Umbilical cord (tissue), 2 donors: ENCODE measurements around the gene STRA6. TPM values are rescaled to one million over a fixed set of nuclear protein-coding genes. Genes with fewer than 3 reads are reported as not detected.

Experiments used
- DNase-seq: peaks from one replicate; pipeline ENCODE4 v3.0.0-alpha.2; 2015; ENCODE audit warnings: low spot score
- total RNA-seq: library from RNA; depleted of rRNA; stranded (reverse); fragments of >200 nt; gene quantifications from one replicate; pipeline ENCODE4 v1.2.3, GENCODE V29; 2014; ENCODE audit warnings: low replicate concordance; ENCODE audit not compliant: insufficient read depth

Gene STRA6
- total RNA-seq, 1 donor from 2014 or later, result 35.6 TPM

DNA sequence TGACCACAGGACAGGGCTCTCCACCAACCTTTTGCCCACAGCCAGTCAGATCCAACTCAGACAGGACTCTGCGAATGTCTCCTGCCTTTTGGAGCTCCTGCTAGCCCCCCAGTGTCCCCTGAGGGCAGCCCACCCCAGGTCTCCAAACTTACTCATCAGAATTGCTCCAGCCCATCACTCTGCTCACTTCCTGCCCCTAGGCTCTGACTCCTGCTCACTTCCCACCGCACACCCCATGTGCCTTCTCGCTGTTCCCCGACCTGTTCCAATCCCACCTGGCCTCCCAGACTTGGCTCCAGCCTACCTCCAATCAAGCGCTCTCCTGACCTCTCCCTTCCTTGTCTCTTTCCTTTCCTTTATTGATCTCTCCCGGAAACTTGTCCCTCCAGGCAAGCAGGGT lies 5.9 kb upstream of the STRA6 start:
- DNase-seq, result no peak

DNA sequence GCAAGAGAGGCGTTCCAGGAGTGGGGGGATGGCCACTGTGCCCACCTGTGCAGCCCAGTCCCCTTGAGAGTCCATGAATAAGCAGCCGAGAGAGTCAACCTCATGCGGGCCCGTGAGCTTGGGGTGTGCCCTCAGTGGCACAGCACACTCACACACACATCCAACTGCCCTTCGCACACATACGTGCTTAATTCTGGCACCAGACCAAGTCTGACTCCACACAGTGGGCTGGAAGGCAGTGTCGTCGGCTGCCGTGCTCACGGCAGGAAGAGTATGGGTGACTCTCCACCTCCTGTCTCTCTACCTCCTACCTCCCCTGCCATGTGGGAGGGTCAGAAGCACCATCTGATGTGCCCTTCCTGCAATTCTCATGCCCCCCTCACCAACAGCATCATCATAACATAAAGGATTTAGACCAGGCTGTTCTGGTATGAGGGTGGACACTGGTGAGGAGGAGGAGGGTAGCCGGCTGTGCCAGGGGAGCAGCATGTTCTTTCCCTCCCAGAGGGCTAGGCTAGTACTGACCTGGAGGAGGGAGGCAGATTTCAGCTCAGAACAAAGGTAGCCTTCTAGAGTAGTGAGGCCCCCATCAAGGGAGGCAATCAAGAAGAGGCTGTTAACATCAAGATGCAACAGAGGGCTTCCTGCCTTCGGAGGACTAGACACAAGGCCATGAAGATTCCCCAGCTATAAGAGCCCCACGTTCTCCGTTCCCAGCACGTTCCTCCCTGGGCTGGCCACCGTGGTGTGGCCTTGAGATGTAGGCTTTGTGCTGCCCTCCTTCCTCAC lies 5.3 kb upstream of the STRA6 start:
- no peak for DNase-seq

DNA sequence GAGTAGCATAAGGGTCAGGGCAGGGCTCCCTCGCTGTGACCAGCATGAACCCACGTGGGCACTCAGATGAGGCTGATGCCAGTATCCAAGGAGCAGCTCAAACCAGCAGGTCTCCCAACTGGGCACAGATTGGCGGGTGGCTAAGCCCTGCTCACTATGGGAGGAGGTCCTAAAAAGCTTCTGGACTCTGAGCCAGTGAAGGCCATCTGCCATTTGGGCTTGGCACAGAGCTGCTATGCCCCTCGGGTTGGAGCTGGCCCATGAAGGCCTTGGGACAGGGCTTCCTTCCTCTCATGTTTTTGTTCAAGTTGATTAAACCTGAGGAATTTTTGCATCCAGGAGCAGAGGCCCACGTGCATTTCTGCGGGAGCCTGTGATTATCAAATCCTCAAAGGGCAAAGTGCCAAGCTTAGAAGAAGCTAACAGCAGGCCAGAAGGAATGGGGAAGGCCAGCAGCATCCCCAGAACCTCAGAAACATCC lies 4.3 kb upstream of the STRA6 start:
- peak; percentile 80 for DNase-seq

DNA sequence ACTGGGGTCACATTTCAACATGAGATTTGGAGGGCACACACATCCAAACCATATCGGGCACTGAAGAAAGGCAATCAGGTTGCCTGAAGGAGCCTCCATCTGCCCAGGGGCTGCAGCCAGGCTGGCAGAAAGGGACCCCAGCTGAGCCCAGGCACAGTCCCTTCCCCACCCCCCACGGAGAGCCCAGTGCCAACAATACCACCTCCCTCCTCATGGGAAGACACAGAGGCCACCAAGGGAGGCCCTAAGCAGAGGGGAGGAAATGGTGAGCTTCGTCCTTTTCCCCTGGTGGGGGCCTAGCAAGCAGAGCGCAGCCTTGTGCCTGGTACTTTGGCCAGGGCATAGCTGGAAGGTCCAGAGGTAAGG lies 3.0 kb upstream of the STRA6 start:
- no peak for DNase-seq

DNA sequence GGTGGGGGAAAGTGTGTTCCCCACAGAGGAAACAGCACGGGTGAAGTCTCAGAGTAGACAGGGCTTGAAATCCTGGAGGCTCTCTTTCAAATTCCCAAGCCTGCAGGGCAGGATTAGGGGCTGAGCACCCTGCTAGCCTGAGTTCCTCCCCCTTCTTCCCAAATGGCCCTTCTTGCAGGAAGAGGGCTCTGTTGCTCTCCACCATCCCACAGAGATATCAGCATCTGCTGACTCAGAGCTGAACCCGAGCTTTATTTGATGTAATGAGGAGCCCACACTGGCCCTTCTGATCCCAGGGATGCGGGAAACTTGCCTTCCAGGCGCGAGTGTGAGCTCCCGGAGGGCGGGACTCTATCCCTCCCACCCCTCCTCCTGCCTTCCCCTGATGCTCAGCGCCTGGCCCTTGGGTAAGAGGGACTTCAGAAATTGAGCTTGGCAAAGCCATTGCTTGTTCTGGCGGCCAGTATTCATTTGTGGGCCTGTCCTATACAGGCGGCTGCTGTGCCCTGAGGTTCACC lies 1.4 kb upstream of the STRA6 start:
- DNase-seq, result peak; percentile 98

DNA sequence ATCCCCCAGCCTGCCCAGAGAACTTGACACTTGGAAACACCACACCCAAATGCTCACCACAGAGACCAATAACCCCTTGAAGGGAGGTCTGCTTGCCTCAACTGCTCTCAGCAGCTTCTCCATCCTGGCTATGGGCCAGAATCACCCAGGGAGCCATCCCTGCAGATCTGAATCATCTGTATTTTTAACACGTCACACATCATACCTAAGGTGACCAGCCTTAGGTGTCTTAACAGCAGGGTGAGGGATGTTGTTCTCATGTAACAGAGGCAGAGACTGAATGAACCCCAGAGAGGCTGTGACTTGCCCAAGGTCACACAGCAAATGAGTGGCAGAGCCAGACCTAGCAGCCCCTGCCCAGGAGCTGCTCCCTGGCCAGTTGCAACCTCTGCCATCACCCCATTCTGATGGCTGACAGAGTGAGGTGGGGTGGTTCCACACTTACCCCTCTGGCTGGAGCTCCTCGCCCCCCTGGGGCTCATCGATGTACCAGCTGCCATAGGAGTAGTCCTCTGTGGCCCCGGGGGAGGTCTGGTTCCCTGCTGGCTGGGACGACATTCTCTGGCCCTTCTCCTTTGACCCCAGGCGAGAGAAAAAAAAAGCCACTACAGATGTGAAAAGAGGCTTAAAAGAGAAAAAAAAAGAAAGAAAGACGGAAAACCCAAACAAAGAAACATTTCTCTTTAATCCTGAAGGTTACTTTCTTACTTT lies 722 bp downstream of the STRA6 start:
- peak; percentile 49 for DNase-seq

DNA sequence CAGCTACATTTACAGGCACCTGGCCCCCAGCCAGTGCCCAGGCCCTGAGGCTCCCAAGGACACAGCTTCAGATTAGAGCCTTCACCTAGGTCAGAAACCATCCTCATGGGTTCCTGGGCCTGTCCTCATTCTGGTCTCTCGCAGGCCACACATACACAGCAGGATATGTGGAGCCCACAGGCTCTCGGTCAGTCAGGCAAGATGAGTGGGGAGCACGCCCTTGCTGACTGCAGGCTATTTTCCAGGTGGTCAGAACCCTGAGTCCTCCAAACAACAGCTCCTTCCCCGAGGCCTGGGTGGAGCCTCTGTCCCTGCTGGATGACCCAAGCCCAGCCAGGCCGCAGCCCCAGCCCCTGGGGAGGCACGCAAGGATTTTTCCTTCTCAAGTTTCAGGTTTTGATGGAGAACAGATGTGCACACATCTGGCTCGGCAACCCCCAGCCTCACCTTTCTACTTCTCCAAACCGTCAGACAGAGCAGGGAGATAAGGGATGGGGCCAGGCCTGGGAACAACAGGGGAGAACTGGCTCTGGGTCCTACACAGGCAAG lies 1.6 kb downstream of the STRA6 start:
- DNase-seq, result peak; percentile 63

DNA sequence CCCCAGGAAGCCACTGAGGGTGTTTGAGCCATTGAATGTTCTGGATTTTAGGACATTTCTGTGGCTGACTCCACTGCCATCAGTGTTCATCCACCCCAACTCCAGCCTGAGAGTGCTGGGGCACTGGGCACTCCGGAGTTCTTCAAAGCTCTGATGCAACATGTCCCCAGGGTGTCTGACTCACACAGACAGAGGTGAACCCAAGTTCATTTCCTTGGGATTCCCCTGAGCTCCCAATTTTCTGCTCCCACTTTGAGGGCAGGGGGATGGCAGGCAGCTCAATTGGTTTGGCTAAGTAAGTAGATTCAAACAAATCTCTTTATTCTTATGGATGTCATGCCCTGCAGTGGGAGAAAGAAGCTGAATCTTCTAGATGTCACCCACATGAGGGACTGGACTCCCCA lies 2.2 kb downstream of the STRA6 start:
- DNase-seq, result peak; percentile 39

DNA sequence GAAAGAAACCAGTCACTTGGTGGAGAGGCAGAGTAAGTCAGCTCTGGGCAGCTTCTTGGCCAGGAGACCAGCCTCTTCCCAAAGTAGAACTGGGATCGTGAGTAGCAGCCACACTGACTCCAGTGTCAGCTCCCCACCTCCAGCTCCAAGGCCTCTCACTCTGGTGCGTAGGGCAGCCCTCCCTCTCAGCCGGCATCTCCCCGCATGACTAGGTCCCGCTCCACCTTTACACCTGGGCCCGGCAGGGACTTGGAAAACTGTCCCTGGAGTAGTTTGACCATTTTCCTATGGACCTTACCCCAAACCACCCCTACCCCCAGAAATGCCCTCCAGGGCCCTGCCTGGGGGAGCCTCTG lies 3.3 kb downstream of the STRA6 start:
- no peak for DNase-seq

DNA sequence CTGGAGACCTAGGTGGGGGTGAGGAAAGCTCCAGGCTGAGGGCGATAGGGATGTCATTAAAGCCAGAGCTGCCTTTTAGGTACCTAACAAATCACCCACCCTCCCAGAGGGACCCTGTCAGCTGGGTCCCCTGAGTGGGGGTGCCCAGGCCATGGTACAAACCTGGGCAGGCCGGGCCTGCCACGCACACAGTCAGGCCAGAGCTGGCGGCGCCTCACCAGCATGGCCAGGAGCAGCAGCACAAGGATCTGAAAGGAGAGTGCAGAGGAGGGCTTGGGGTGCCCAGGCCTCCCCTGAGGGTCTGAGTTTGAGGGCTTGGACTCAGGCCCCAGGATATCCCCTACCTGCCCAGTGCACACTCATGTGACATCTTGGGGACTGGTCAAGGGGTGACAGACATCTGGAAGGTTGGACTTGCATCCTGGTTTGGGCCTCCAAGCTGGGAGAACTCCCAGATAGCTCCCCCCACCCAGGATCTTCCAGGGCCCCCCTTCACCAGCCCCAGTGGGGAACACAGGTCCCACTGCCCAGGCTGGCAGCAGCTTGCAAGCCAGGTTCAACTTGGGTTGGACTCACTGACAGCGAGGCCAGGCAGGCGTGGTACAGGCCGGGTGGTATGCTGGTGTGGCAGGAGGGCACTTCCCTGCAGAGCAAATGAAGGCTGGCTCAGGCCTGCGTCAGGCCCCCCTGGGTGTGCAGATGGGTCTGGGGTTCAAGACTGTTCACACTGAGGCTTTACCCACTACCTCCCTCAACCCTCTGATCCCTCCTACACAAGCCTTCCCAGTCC lies 5.2 kb downstream of the STRA6 start:
- no peak for DNase-seq

DNA sequence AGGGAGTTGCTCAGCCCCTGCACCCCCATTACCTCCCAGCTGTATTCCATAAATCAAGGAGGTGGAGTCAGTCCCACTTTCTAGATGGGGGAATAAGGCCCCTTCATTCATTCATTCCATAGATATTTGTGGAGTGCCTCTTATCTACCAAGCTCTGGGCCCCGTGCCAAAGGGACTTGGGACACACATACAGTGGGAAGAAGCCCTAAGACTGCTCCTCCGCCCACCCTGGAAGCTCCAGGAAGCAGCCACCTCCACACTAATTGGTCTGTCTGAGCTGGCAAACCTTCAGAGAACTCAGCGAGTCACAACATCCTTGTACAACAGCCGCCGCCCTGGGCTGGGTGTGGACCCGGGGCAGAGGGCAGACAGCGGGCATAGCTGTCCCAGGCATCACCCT lies 6.4 kb downstream of the STRA6 start:
- peak; percentile 97 for DNase-seq

DNA sequence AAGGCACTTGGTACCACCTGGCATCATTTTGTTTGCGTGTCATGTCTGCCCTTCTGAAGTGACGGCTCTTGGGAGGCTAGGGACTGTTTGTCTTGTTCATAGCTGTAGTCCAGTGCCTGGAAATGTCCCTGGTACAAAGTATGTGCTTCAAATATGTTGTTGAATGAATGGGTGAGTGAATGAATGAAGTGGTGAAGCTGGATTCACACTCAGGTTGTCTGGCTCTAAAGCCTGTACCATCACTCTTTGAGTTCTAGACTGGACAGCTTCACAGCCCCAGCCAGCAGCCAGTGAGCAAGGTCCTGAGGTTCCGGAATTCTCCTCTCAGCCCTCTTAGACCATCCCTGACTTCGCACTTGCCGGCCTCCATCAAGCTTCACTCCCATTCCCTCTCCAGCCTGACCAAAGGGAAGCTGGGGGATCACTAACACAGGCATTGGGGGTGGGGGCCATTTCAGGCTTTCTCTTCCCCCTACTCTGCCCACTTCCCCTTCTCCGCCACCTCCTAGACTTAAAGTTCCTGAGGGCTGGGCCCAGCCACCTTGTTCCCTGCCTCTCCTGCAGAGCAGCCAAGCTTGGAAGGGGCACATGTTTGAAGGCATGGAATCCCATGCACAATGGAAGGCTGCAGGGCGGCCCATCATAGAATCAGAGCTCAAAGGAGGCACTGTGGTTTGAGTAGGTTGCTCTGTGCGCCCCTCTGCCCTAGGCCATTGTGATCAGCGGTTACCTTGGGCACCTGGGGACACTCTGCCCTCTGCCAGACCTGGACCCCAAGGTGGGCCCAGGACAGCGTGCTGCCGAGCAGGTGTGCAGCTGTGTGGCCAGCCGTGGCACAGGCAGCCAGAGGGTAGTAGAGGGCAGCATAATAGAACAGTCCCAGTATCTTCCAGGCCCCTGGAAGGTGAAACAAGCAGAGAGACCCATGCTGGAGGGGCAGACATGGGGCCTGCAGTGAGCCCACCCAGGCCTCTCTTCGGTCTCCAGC lies 7.7 kb downstream of the STRA6 start:
- DNase-seq, result no peak

DNA sequence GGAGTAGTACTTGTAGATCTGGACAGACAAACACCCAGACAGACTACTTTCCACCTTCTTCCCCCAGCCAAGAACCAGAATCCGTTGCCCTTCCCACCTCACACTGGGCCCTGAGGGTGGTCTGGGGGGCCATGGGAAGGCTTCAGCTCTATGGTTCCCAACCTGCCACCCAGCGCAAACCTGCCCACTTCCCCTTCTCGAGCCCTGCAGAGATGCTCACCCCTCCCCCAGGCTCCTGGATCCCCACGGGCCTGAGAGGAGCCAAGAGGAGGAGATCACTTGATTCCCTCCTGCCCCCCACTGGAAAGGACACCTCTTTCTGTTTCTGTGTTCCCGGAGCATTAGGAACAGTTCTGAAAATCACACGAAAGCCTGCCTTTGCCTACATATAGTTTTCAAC lies 8.7 kb downstream of the STRA6 start:
- no peak for DNase-seq

DNA sequence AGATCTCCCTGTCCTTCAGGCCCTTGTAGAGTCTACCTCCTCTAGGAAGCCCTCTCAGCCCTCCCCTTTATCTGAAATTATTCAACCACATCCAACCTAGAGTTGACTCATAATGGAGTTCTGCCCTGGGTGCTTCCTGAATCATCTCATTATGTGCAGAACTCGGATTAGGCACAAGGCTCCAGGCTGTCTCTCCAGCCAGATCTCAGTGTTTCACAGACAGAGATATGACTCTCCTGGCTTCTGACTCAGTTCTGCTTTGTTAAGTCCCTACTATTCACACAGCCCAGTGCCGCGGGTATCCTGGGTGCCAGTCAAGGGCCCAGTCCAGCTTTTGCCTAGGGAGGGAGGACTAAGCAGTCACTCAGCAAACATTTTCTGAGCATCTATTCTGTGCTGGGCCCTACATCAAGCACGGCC lies 9.3 kb downstream of the STRA6 start:
- DNase-seq, result peak; percentile 72

DNA sequence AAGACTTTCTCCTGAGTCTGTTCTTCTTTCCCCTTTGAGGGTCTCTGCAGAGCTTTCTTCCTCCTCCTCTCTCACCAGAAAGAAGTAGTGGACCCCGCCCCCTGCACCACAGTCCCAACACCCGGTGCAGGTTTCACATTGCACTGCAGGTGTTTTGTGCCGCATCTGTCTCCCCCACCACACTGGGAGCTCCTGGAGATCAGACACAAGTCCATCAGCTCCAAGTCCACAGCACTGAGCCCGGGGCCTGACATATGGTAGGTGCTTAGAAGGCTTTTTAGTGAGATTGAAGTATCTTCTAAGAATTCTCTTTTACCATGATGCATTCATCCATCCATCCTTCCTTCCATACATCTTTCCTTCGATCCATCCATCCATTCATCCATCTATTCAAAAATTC lies 9.8 kb downstream of the STRA6 start:
- no peak for DNase-seq

DNA sequence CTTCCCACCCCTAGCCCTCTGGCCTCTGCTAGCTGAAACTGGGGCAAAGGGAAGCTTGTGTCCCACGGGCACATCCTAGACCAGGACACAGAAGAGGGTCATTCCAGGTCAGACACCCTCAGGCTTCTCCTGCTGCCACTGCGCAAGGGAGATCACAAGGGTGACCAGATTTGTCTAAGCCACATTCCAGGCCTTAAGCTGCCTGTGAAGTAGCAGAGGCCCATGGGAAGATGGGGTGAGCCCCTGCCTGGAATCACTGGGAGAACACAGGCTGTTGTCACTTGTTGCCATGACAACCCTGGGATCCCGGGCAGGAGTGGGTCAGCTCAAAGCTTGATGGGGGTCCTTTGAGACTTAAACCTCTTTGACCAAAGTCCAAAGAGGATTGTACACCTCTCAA lies 10.8 kb downstream of the STRA6 start:
- no peak for DNase-seq

DNA sequence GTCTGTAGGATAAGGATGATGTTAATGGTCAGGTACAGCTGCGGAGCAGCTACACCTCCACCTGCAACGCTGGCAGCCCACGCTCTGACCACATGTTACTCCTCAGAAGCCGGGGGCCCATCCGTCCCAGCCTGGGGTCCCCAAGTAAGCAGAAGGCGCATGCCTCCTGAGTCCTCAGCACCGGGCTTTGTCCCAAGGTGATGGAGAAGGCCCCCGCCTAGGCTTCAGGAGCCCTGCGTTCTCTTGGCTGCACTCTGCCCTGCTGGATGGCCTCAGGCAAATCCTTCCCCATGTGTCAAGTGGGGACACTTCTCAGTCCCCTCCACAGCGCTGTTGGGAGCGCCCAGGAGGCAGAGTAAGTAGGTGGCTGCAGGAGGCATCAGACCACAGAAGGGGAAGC lies 14.4 kb downstream of the STRA6 start:
- no peak for DNase-seq

DNA sequence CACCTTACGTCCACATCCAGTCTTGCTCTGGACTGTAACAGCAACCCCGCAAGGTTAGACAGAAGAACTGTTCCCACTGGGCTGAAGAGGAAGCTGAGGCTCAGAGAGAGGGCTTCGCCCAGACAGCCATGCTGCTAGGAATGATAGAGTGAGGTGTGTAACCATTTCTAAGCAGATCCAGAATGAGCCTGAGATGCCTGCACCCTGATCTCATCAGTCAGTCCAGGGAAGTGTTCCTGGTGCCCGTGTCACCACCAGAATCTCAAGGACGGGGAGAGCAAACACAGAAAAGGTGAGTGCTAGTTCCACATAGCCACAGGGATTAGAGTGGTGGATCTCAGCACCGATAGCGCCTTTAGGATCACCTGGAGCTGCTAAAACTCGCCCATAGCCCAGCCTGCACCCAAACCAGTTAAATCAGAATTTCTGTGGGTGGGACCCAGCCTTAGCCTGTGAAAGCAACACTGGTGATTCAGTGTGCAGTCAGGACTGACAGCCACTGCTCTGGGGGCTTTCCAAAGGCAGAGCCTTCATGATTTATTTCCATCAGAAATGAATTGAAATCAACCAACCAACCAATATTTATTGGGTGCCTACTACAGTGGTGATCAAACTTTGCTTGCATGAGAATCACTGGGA lies 16.8 kb downstream of the STRA6 start:
- DNase-seq, result peak; percentile 3

DNA sequence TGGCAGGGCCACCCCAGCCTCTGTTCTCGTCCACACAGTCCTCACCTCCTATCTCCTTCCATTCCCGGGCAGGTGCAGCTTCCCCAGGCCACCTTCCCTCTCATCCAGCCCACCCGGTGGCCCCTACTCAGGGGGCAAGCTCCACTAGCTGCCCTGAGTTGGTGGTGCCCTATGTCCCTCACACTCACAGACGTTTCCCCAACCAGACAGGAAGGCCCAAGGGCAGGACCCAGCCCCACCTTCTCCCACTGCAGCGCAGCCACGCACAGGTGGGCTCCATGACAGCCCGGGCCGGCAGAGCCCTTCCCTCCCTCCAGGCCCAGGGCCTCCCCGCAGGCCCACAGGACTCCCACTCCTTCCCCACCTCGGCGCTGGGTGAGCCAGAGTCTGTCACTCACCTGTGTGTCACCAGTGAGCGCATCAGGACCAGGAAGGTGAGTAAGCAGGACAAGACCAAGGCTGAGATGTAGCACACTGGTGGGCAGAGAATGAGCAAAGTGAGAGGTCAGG lies 17.9 kb downstream of the STRA6 start:
- no peak for DNase-seq

DNA sequence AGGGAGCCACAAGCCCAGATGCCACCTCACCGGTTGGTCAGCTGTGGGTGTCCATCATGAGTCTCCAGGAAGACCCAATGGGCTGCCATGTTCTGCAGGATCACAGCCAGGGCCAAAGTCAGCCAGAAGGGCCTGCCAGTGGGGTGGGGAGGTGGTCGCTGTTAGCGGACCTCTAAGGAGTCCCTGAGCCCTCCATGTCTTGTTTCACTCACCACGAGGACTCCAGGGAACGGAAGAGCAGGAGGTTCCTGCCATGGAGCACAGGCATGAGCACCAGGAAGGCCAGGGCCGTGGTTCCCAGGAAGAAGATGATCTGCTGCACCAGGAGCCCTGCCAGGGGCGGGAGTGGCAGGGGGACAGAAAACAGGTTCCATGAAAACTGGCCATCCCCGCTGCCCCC lies 20.5 kb downstream of the STRA6 start:
- no peak for DNase-seq
